Right lobe of liver (tissue), 6 donors: ENCODE data around the gene CDT1. TPM values are rescaled to one million over a fixed set of nuclear protein-coding genes. Genes with fewer than 3 reads are reported as not detected.

ENCODE experiments used
- ATAC-seq, 4 donors: fragments of 200-7000 bp; cut with Tn5 transposase; one replicate each; pipeline ENCODE4 v1.9.1; 2020; ENCODE audit warnings: mild to moderate bottlenecking in 4 of 4, moderate library complexity in 4 of 4
- DNase-seq, 3 donors: peaks; one replicate each; pipeline ENCODE4 v3.0.0-alpha.2; 2020
- H3K27ac ChIP-seq, 3 donors: fragments of 200-600 bp; one replicate each; pipeline ENCODE4 v1.8.0; 2022
- H3K27me3 ChIP-seq, 2 donors: fragments of 200-600 bp; one replicate each; pipeline ENCODE4 v1.8.0; 2022
- H3K36me3 ChIP-seq, 4 donors: fragments of 200-600 bp; sonication (generic) in 1 of 4; one replicate each; pipeline versions ENCODE4 v1.5.1 to v1.8.0; 2017 to 2022; ENCODE audit warnings: control low read depth in 1 of 4
- H3K4me1 ChIP-seq, 4 donors: fragments of 200-600 bp; sonication (generic) in 1 of 4; one replicate each; pipeline versions ENCODE4 v1.5.1 to v1.8.0; 2017 to 2022; ENCODE audit warnings: control low read depth in 1 of 4
- H3K4me3 ChIP-seq, 3 donors: fragments of 200-600 bp; one replicate each; pipeline ENCODE4 v1.8.0; 2022
- H3K9me3 ChIP-seq, 4 donors: fragments of 200-600 bp; sonication (generic) in 1 of 4; one replicate each; pipeline versions ENCODE4 v1.5.1 to v1.8.0; 2017 to 2022; ENCODE audit warnings: control low read depth in 1 of 4
- POLR2A ChIP-seq: fragments of 450-650 bp; IDR thresholded peaks from one replicate; pipeline ENCODE4 v1.6.1; 2017; ENCODE audit warnings: antibody characterized with exemption, mild to moderate bottlenecking
- WGBS: methylation state at CpG from one replicate; pipeline ENCODE4 v1.1.6; 2018; ENCODE audit warnings: low coverage, low lambda C conversion rate; ENCODE audit not compliant: insufficient coverage; ENCODE audit errors: missing lambda C conversion rate; 5-methylcytosine and 5-hydroxymethylcytosine counted together
- intact Hi-C, 2 donors: fragments of 100-400 bp; cut with DNase I; formaldehyde crosslinking; loops; one replicate each; pipeline versions ENCODE4 v1.11.2 to v1.14.1; 2022
- total RNA-seq, 6 experiments: library from RNA; depleted of rRNA in 2 of 6; stranded (reverse); fragments of >200 nt in 2 of 6; fragmentation: NEBNext Ultra II Directional in 3 of 6; extraction: Animal tissue kit (Norgen Biotek cat#: 25700) in 3 of 6; gene quantifications; one replicate each; pipeline versions ENCODE4 v1.1.0 to v1.2.4, GENCODE V29; 2016 to 2023
- TF ChIP-seq, protein P1 (sequence below), 4 donors: fragments of 200-600 bp in 3 of 4; fragments of 450-650 bp in 1 of 4; IDR thresholded peaks; one replicate each; pipeline versions ENCODE4 v1.5.1 to v1.8.0; 2016 to 2022; ENCODE audit warnings: antibody characterized with exemption in 4 of 4, mild to moderate bottlenecking in 2 of 4
- donor health status: DM: no; HTN: yes; CAD: no.
- donor health status: DM: no; HTN: no; CAD: no.
- donor health status: DM: no; HTN: no; CAD: no.
- donor health status: DM: no; HTN: yes; CAD: no.
- donor health status: DM: no; HTN: yes; CAD: no.

Gene CDT1
- total RNA-seq, 6 experiments from 2014 or later = 0.22 to 9.6 (median 0.42) TPM

DNA sequence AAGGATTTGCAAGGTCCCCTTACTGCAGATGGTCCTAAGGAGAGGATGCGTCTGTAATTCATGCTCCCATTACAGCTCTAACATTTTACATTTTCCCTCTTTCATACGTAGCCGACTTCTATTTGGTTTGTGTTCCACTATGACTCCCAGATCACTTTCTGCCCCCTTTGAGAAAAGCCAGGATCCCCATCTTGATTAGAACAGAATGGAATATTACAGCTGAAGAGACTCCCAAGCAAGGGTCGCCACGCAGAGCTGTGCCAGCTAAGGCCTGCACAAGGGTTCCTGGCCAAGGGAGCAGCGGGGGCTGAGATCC lies 3.4 kb upstream of the CDT1 start:
- Histone ChIP-seq H3K4me1 (peaks cover 0 to 12% (median 0%) of the 10 kb centered on the region in 4 donors), H3K36me3 (no peaks in the 10 kb centered on the region), H3K4me3 (no peak overlapping the region), H3K27ac (no peak overlapping the region), H3K9me3 (no peaks in the 10 kb centered on the region), H3K27me3 (no peaks in the 10 kb centered on the region)
- no peak for ATAC-seq
- TF ChIP-seq, protein P1, sequence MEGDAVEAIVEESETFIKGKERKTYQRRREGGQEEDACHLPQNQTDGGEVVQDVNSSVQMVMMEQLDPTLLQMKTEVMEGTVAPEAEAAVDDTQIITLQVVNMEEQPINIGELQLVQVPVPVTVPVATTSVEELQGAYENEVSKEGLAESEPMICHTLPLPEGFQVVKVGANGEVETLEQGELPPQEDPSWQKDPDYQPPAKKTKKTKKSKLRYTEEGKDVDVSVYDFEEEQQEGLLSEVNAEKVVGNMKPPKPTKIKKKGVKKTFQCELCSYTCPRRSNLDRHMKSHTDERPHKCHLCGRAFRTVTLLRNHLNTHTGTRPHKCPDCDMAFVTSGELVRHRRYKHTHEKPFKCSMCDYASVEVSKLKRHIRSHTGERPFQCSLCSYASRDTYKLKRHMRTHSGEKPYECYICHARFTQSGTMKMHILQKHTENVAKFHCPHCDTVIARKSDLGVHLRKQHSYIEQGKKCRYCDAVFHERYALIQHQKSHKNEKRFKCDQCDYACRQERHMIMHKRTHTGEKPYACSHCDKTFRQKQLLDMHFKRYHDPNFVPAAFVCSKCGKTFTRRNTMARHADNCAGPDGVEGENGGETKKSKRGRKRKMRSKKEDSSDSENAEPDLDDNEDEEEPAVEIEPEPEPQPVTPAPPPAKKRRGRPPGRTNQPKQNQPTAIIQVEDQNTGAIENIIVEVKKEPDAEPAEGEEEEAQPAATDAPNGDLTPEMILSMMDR (IDR thresholded peaks at IDR 0.05) = no peak
- TF ChIP-seq POLR2A = no peak
- 85% methylated on average over 5 of the region's 6 CpGs for WGBS
- no peak for DNase-seq
- intact Hi-C loops = no loop called here

DNA sequence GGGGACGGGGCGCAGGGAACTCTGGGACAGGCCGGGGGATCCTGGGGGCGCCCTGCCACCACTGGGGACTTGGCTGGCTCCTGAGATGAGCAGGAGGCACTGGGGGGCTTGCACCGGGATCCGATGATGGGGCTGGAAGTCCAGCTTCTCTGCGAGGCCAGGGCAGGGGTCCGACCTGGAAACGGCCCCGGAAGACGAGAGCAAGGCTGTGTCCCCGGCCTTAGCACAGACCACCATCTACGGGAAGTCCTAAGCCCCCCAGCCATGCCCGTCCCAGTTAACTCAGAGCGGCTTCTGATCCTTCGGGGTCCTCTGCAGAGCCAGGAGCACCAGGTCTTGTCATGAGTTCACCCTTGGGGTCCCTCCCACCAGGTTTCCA lies 573 bp downstream of the CDT1 start:
- no peaks in the 10 kb centered on the region for H3K27me3 ChIP-seq
- H3K36me3 ChIP-seq = peaks cover 0 to 5% (median 0%) of the 10 kb centered on the region in 4 donors
- TF ChIP-seq, protein P1 (IDR thresholded peaks at IDR 0.05) = no peak
- no peak for TF ChIP-seq POLR2A
- no peak for DNase-seq
- peaks cover 0 to 12% (median 0%) of the 10 kb centered on the region in 4 donors for H3K4me1 ChIP-seq
- H3K4me3 ChIP-seq = peak overlapping the region in 1 of 3 donors; percentile 65
- ATAC-seq = no peak
- WGBS = 0% methylated on average over 8 of the region's 16 CpGs
- intact Hi-C loops = no loop called here
- H3K27ac ChIP-seq = no peak overlapping the region
- no peaks in the 10 kb centered on the region for H3K9me3 ChIP-seq

GRCh38 chr16:88804552-88805339 lies 1.2 kb downstream of the CDT1 start:
- Histone ChIP-seq H3K9me3 (no peaks in the 10 kb centered on the region), H3K4me3 (no peak overlapping the region), H3K4me1 (peaks cover 0 to 12% (median 0%) of the 10 kb centered on the region in 4 donors), H3K27ac (no peak overlapping the region), H3K27me3 (no peaks in the 10 kb centered on the region), H3K36me3 (peaks cover 0 to 5% (median 0%) of the 10 kb centered on the region in 4 donors)
- WGBS = no CpG with 5 or more reads among the region's 39 CpGs
- DNase-seq = no peak
- intact Hi-C loops = no loop called here
- peak in 3 of 4 donors; percentile 5 to 9 (median 8) for ATAC-seq
- TF ChIP-seq POLR2A = no peak
- TF ChIP-seq, protein P1 (IDR thresholded peaks at IDR 0.05) = no peak

- Histone ChIP-seq H3K4me1 (peaks cover 0 to 14% (median under 1%) of the 10 kb centered on the region in 4 donors), H3K4me3 (no peak overlapping the region), H3K36me3 (peaks cover 0 to 5% (median 0%) of the 10 kb centered on the region in 4 donors), H3K27me3 (no peaks in the 10 kb centered on the region), H3K9me3 (no peaks in the 10 kb centered on the region), H3K27ac (no peak overlapping the region)
- peak in 1 of 3 donors; percentile 57 for DNase-seq
- intact Hi-C loops = no loop called here
- WGBS = no CpG with 5 or more reads among the region's 22 CpGs
- no peak for TF ChIP-seq POLR2A
- TF ChIP-seq, protein P1 (IDR thresholded peaks at IDR 0.05) = no peak
- ATAC-seq = no peak
Observed at GRCh38 chr16:88805340-88805715, 1.7 kb downstream of the CDT1 start.
